Measurements from ENCODE around the gene GPR37. TPM values are rescaled to one million over a fixed set of nuclear protein-coding genes. Genes with fewer than 3 reads are reported as not detected.

The GPR37 gene
- total and polyA plus RNA-seq, 10 of the 15 experiments (the other 5 are each of a cell fraction or from before 2014, with no cell fraction given): 0.02 TPM; not detected in 9

DNA sequence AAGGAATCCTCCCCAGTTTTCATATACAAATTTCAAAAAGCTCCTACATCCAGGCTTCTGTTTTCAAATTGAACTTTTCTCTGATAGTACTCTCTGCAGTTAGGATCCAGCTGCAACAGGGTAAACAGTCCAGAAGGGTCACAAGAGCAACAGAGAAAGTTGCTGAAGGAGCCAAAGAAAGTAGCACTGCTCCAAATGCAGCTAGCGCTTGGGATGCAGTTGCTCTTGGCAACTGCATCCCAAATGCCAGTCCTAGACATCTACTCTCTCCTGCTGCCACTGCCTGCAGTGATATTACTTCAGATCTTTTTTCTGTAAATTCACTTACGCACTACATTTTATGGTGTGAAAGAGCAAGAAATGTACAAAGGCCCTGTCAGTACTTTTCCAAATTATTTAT is 14.6 kb downstream of the GPR37 start:
- Histone ChIP-seq H3K4me3 (no peak overlapping the region), H3K9me3 (replicated peaks; ENCODE audit: control insufficient read depth, insufficient read depth, low read length) (no peaks in the 10 kb centered on the region), H3K27ac (ENCODE audit: control insufficient read depth, insufficient read depth) (no peak overlapping the region), H3K79me2 (ENCODE audit: control insufficient read depth, insufficient read depth, low read length) (no peaks in the 10 kb centered on the region), H3K4me1 (ENCODE audit: control insufficient read depth, insufficient read depth, low read length) (no peaks in the 10 kb centered on the region), H3K9ac (ENCODE audit: control insufficient read depth, insufficient read depth, low read length) (no peak overlapping the region), H3K27me3 (replicated peaks in 1 of 2; ENCODE audit: control insufficient read depth in 2 of 2, insufficient read depth in 2 of 2, low read length in 1 of 2) (no peaks in the 10 kb centered on the region), H2AFZ (ENCODE audit: control insufficient read depth, low read depth, low read length) (no peak overlapping the region), H4K20me1 (ENCODE audit: control insufficient read depth, insufficient read depth) (no peaks in the 10 kb centered on the region), H3K36me3 (ENCODE audit: control insufficient read depth in 2 of 2, insufficient read depth in 2 of 2, low read length in 1 of 2) (no peaks in the 10 kb centered on the region), H3K4me2 (ENCODE audit: control insufficient read depth, insufficient read depth) (no peak overlapping the region)
- ATAC-seq (no peak), FAIRE-seq (no peak), DNase-seq (ENCODE audit: low read depth, low spot score) (no peak)
- 55% methylated on average over 2 of the region's 2 CpGs for WGBS (ENCODE audit: insufficient coverage, insufficient replicate concordance, low lambda C conversion rate, missing lambda C conversion rate)
- ChIA-PET RAD21 (ENCODE audit: unreplicated experiment) (no interaction called here), SMC1A (ENCODE audit: uncharacterized antibody, unreplicated experiment) (no interaction called here), POLR2A (no interaction called here), CTCF (no interaction called here)
- intact Hi-C loops (cut with micrococcal nuclease; ENCODE audit: unreplicated experiment): no loop called here
- BruUV-seq (replicated peaks): no TSS peak
- TF ChIP-seq ZSCAN29 (IDR thresholded peaks at IDR 0.05): no peak
- TF ChIP-seq MTA2 (IDR thresholded peaks at IDR 0.05; ENCODE audit: low read depth): no peak
- TF ChIP-seq TCF12 (IDR thresholded peaks at IDR 0.05; ENCODE audit: low read depth, low read length): no peak
- no peak for TF ChIP-seq RELA (IDR thresholded peaks at IDR 0.05; ENCODE audit: borderline replicate concordance, partially characterized antibody)
- no peak for TF ChIP-seq ZNF24 (IDR thresholded peaks at IDR 0.05)
- TF ChIP-seq E2F8 (IDR thresholded peaks at IDR 0.05; ENCODE audit: low read depth, partially characterized antibody): no peak
- TF ChIP-seq WRNIP1 (IDR thresholded peaks at IDR 0.05; ENCODE audit: borderline replicate concordance, low read depth, low read length): no peak
- TF ChIP-seq RAD21 (IDR thresholded peaks at IDR 0.05; ENCODE audit: insufficient read depth, low read depth, low read length): no peak
- in situ Hi-C loops (cut with MboI): no loop called here

All from GM12878 (cell line).